HG03025 (cell line): Measurements from ENCODE around the gene NALF2.

Experiments used
- ATAC-seq: cut with Tn5 transposase; IDR thresholded peaks from one replicate; pipeline ENCODE4 v1.9.1; 2021; ENCODE audit warnings: mild to moderate bottlenecking, moderate library complexity; ENCODE audit not compliant: unreplicated experiment, low FRiP score

Gene NALF2

DNA sequence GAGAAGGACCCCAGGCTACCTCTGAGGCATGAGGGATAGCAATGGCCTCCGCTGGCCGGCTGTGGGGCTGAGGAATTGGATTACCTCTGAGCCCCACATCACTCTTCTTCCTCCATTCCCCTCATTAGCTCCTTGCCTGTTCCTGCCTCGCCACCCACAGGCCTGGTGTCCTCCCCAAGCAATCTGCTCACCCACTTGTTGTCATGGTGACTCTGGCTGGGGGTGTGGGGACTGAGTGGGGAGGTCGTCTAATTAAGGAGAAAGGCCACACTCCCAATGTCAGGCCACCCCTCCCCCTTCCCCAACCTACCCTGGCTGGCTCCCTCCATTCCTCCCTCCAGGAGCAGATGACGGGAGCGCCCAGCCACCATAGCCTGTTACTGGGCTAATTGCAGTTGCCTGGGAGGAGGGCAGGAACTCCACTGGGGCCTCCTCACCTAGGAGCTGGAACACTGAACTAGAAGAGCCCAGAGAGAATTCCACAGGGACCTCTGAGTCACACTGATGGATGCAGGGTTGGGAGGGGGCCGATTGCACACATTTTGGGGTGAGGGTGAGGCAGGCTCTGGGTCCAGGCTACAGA lies 20.7 kb downstream of the NALF2 start:
- no peak for ATAC-seq

GRCh38 chrX:69530306-69530705 lies 26.2 kb downstream of the NALF2 start:
- no peak for ATAC-seq

DNA sequence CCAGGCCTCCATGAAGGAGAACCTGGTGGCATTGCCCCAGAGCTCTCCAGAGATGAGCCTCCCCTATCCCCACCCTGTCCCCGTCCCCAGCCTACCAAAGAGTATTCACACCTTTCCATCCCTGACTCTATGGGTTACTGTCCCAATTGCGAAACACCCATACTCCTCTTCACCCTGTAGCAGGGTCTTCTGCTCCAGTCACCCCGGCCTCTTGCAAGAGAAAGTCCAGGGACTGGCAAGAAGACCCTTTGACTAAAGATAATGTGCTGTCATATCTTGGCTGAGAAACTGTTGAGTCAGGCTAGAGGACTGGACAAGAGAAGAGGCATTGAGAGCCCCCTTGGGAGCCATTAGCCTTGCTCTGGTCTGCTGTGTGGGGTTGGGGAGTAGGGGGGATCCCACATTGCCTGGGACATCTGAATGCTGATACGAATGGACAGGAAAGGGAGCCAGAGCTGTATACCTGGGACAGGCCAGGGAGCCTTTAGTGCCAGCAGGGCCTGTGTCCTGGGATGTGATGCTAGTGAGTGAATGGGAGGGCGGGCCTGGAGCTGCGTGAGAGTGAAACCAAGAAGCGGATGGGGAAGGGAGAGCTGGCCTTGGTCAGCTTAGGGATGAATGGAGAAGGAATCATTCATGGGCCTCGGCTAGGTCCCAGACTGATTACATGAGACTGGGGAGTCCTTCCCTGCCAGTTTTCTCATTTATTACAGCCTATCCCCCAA lies 27.1 kb downstream of the NALF2 start:
- ATAC-seq: no peak

GRCh38 chrX:69535661-69536060 lies 31.5 kb downstream of the NALF2 start:
- no peak for ATAC-seq

DNA sequence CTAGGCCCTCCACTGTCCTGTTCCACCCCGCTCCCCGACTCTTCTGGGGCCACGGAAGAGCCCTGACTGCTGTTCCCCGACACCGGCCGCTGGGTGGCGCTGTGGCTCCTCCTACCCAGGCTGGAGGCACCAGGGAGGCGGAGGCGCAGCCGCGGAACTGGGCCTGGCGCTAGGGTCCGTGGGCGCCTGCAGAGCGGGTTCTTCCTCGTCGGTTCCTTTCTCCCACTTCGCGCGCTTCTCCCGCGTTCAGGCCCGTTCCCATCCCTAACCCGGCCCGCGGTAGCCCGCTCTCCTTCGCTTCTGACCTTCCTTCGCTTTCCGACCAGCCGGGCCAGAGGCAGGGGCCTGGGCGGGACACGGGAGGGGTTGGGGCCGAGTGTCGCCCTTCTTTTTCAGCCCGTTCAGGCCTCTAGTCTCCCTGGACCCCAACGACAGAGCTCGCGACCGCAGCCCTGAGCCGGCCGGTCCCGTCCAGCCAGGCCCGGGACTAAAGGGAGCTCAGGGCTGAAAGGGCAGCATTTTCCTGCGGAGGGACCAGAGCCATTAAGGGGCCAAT lies 34.3 kb downstream of the NALF2 start:
- ATAC-seq: peak; percentile 79

- no peak for ATAC-seq
Measured at GRCh38 chrX:69539437-69539836, 35.3 kb downstream of the NALF2 start.

GRCh38 chrX:69541956-69542355 lies 37.8 kb downstream of the NALF2 start:
- no peak for ATAC-seq

DNA sequence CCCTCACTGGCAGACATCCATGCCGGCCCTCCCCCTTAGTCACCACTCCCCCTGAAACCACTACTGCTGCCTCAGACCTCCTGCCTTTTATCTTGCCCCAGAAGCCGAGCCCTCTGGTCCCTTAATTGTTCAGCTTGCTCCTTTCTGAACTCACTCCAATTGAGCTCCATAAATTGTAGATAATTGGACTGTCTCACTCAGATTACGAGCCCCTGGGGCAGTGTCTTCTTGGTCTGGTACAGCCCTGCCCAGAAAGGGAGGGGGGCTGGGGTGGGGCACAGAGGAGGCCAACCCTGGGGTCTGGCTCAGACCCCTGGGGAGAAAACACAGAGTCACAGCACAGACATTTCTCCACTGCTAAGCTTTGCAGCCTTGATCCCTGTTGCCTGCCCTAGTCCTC lies 39.4 kb downstream of the NALF2 start:
- no peak for ATAC-seq

GRCh38 chrX:69546417-69546816 lies 42.3 kb downstream of the NALF2 start:
- no peak for ATAC-seq

DNA sequence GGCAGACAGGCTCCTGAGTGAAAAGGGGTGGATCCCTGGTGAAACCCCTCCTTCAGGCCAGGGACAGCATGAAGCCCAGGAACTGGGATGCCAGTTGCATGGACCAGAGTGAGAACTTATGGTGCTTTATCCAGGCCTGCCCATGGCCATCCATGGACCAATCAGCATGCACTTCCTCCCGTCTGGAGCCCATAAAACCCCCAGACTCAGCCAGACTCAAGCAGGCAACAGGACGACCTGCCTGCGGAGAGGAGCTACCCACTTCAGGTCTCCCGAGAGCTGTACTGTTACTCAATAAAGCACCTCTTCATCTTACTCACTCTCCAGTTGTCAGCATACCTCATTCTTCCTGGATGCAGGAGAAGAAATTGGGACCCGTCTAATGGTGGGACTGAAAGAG lies 42.9 kb downstream of the NALF2 start:
- no peak for ATAC-seq

DNA sequence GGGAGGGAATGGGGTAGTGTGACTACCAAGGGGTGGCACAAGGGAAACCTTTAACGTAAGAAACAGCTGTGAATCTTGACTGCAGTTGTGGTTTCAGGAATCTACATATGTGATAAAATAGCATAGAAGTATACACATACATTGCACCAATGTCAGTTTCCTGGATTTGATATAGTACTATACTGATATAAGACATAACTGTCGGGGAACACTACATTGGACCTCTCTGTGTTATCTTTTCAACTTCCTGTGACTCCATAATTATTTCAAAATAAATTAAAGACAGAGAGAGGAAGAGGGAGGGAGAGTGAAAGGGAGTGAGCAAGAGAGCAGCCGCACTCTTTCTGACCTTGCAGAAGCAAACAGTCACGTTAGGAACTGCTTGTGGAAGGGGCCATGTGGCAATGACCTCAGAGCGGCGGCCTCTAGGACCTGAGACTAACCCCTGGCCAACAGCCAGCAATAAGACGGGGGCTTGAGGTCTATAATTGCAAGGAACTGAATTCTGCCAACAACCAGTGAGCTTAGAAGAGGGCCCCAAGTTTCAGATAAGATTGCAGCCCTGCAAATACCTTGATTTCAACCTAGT lies 47.4 kb downstream of the NALF2 start:
- ATAC-seq: no peak

- ATAC-seq: no peak
Measured at GRCh38 chrX:69552512-69552911, 48.4 kb downstream of the NALF2 start.
